GM12878 (cell line): ENCODE results near the gene PAQR9. TPM values are rescaled to one million over a fixed set of nuclear protein-coding genes. Genes with fewer than 3 reads are reported as not detected.

Experiments
- ATAC-seq: fragments of 200-7000 bp; cut with Tn5 transposase; 3 replicates; pipeline ENCODE4 v1.9.1; 2020; ENCODE audit warnings: mild to moderate bottlenecking, moderate library complexity
- BruUV-seq: library from RNA; stranded (reverse); fragments of 400-500 nt; replicated peaks from 2 replicates; lab custom pipeline; 2021; lab: Mats Ljungman, UMichigan
- CTCF ChIA-PET: fragments of 300-600 bp; sonication (Branson Sonifier 250); formaldehyde crosslinking; extraction: SDS; loops from one replicate; lab custom pipeline; 2021; ENCODE audit warnings: inconsistent platforms; lab: Yijun Ruan, JAX
- POLR2A ChIA-PET: fragments of 350-600 bp; formaldehyde crosslinking; extraction: SDS; loops from one replicate; lab custom pipeline; 2021; ENCODE audit warnings: inconsistent platforms; lab: Charles Lee
- RAD21 ChIA-PET: fragments of 300-600 bp; sonication (Branson Sonifier 250); formaldehyde crosslinking; loops from one replicate; lab custom pipeline; 2023; ENCODE audit warnings: antibody characterized with exemption; ENCODE audit not compliant: unreplicated experiment; lab: Charles Lee
- SMC1A ChIA-PET: fragments of 300-600 bp; sonication (Branson Sonifier 250); formaldehyde crosslinking; loops from one replicate; lab custom pipeline; 2023; ENCODE audit not compliant: unreplicated experiment, uncharacterized antibody; lab: Charles Lee
- DNase-seq: peaks from one replicate; pipeline ENCODE4 v3.0.0-alpha.2; 2011; ENCODE audit warnings: low read depth, low spot score
- FAIRE-seq: peaks from 3 replicates; lab custom pipeline; 2011; peaks lifted over from hg19 to GRCh38; lab: Jason Lieb, UNC
- H2AFZ ChIP-seq: 2 replicates; pipeline ENCODE4 v1.6.0; 2011; ENCODE audit warnings: low read depth, low read length, control low read depth; ENCODE audit not compliant: control insufficient read depth
- H3K27ac ChIP-seq: 2 replicates; pipeline ENCODE4 v1.5.1; 2011; ENCODE audit warnings: control low read depth; ENCODE audit not compliant: control insufficient read depth, insufficient read depth
- H3K27me3 ChIP-seq, 2 experiments: replicated peaks in 1 of 2; 2 replicates each; pipeline versions ENCODE4 v1.6.0 to v1.6.1; 2011; ENCODE audit warnings: low read length in 1 of 2; ENCODE audit not compliant: control insufficient read depth in 2 of 2, insufficient read depth in 2 of 2
- H3K36me3 ChIP-seq, 2 experiments: 2 replicates each; pipeline ENCODE4 v1.5.1; 2011; ENCODE audit warnings: low read length in 1 of 2; ENCODE audit not compliant: control insufficient read depth in 2 of 2, insufficient read depth in 2 of 2
- H3K4me1 ChIP-seq: 2 replicates; pipeline ENCODE4 v1.6.1; 2011; ENCODE audit warnings: mild to moderate bottlenecking, low read length, moderate library complexity, mixed read lengths; ENCODE audit not compliant: control insufficient read depth, insufficient read depth
- H3K4me2 ChIP-seq: 2 replicates; pipeline ENCODE4 v1.6.0; 2011; ENCODE audit warnings: control low read depth; ENCODE audit not compliant: control insufficient read depth, insufficient read depth
- H3K4me3 ChIP-seq: fragments of 200-600 bp; sonication (generic); 2 replicates; pipeline ENCODE4 v1.5.1; 2016
- H3K79me2 ChIP-seq: 2 replicates; pipeline ENCODE4 v1.6.0; 2011; ENCODE audit warnings: low read length; ENCODE audit not compliant: control insufficient read depth, insufficient read depth
- H3K9ac ChIP-seq: 2 replicates; pipeline ENCODE4 v1.8.0; 2011; ENCODE audit warnings: low read length, control low read depth, mixed read lengths; ENCODE audit not compliant: control insufficient read depth, insufficient read depth
- H3K9me3 ChIP-seq: replicated peaks from 3 replicates; pipeline ENCODE4 v1.5.1; 2011; ENCODE audit warnings: mild to moderate bottlenecking, low read length; ENCODE audit not compliant: control insufficient read depth, insufficient read depth
- H4K20me1 ChIP-seq: 2 replicates; pipeline ENCODE4 v1.6.0; 2011; ENCODE audit not compliant: control insufficient read depth, insufficient read depth
- CBX3 ChIP-seq: fragments of 200-600 bp; sonication (generic); IDR thresholded peaks from 2 replicates; pipeline ENCODE4 v1.6.1; 2016; ENCODE audit warnings: low read depth, borderline replicate concordance
- FOXM1 ChIP-seq: IDR thresholded peaks from 2 replicates; pipeline ENCODE4 v1.6.1; 2012; ENCODE audit warnings: low read depth, mild to moderate bottlenecking, inconsistent platforms, low read length, moderate library complexity
- GATAD2B ChIP-seq: fragments of 450-650 bp; conservative IDR thresholded peaks from 2 replicates; pipeline ENCODE4 v1.6.1; 2017; ENCODE audit warnings: low read depth, mild to moderate bottlenecking, moderate library complexity
- HDAC2 ChIP-seq: fragments of 200-600 bp; sonication (generic); IDR thresholded peaks from 2 replicates; pipeline ENCODE4 v1.6.1; 2017
- KDM1A ChIP-seq: fragments of 200-600 bp; sonication (generic); IDR thresholded peaks from 2 replicates; pipeline ENCODE4 v1.6.1; 2016; ENCODE audit warnings: borderline replicate concordance
- KLF5 ChIP-seq: fragments of 450-650 bp; IDR thresholded peaks from 2 replicates; pipeline ENCODE4 v1.6.1; 2014; ENCODE audit warnings: mild to moderate bottlenecking; ENCODE audit not compliant: partially characterized antibody
- MXI1 ChIP-seq: fragments of 150-350 bp; IDR thresholded peaks from 2 replicates; pipeline ENCODE4 v1.6.1; 2011; ENCODE audit warnings: low read depth, mild to moderate bottlenecking, inconsistent platforms, low read length, improper control_type of control experiment
- MYC ChIP-seq: IDR thresholded peaks from 2 replicates; pipeline ENCODE4 v1.6.1; 2011; ENCODE audit warnings: mild to moderate bottlenecking, low read length, moderate library complexity, inconsistent platforms; ENCODE audit not compliant: insufficient read depth, insufficient replicate concordance, insufficient read length, severe bottlenecking
- NBN ChIP-seq: fragments of 450-650 bp; IDR thresholded peaks from 2 replicates; pipeline ENCODE4 v1.6.1; 2016
- RFX5 ChIP-seq: IDR thresholded peaks from 2 replicates; pipeline ENCODE4 v1.6.1; 2011; ENCODE audit warnings: low read depth, low read length, improper control_type of control experiment
- SIX5 ChIP-seq: IDR thresholded peaks from 2 replicates; pipeline ENCODE4 v1.6.1; 2011; ENCODE audit warnings: mild to moderate bottlenecking, low read depth, low read length, moderate library complexity; ENCODE audit not compliant: severe bottlenecking
- ZNF622 ChIP-seq: fragments of 450-650 bp; IDR thresholded peaks from 2 replicates; pipeline ENCODE4 v1.6.1; 2017; ENCODE audit warnings: mild to moderate bottlenecking, inconsistent platforms
- WGBS: methylation state at CpG from one replicate; pipeline ENCODE4 v1.1.6; 2016; ENCODE audit warnings: low lambda C conversion rate; ENCODE audit not compliant: insufficient replicate concordance, insufficient coverage; ENCODE audit errors: missing lambda C conversion rate; 5-methylcytosine and 5-hydroxymethylcytosine counted together
- in situ Hi-C: fragments of 300-500 bp; cut with MboI; formaldehyde crosslinking; loops from 9 replicates; pipeline ENCODE4 v1.14.3; 2018; ENCODE audit warnings: mixed read lengths
- intact Hi-C: fragments of 100-400 bp; cut with micrococcal nuclease; formaldehyde crosslinking; loops from one replicate; pipeline ENCODE4 v1.14.2; 2022; ENCODE audit not compliant: unreplicated experiment
- polyA plus RNA-seq, 11 experiments: library from polyadenylated mRNA; depleted of rRNA in 4 of 11; unstranded in 6 of 11; stranded (reverse) in 5 of 11; fragments of >200 nt; fragmentation: Nextera tagmentation in 4 of 11; fragmentation: Illumina TruSeq in 1 of 11; extraction: Ambion mirVana in 4 of 11; extraction: Trizol in 1 of 11; gene quantifications; 1 replicate in 1 of 11; 2 replicates in 10 of 11; pipeline versions ENCODE4 v1.2.1 to v1.2.3, GENCODE V29; 2011 to 2016; ENCODE audit warnings: inconsistent platforms in 2 of 11, missing spikeins in 2 of 11, low read depth in 1 of 11
- total RNA-seq, 4 experiments: library from RNA; depleted of rRNA in 3 of 4; stranded (reverse); fragments of >200 nt in 3 of 4; fragmentation: Illumina TruSeq in 1 of 4; extraction: Trizol in 1 of 4; gene quantifications; 2 replicates each; pipeline versions ENCODE4 v1.2.1 to v1.2.3, GENCODE V29; 2013 to 2021
- TF ChIP-seq, protein P1 (sequence below): IDR thresholded peaks from 2 replicates; pipeline ENCODE4 v1.6.1; 2012; ENCODE audit warnings: low read length, inconsistent platforms
- TF ChIP-seq, protein P2 (sequence below): IDR thresholded peaks from 2 replicates; pipeline ENCODE4 v1.6.1; 2012; ENCODE audit warnings: low read depth, low read length, improper control_type of control experiment
- TF ChIP-seq, protein P3 (sequence below): fragments of 450-650 bp; IDR thresholded peaks from 2 replicates; pipeline ENCODE4 v1.6.1; 2017; ENCODE audit warnings: borderline replicate concordance
- TF ChIP-seq, protein P4 (sequence below): fragments of 450-650 bp; IDR thresholded peaks from 2 replicates; pipeline ENCODE4 v1.6.1; 2016; ENCODE audit warnings: mild to moderate bottlenecking, moderate library complexity, borderline replicate concordance

The PAQR9 gene
- total and polyA plus RNA-seq, 10 of the 15 experiments (the other 5 are each of a cell fraction or from before 2014, with no cell fraction given): not detected

DNA sequence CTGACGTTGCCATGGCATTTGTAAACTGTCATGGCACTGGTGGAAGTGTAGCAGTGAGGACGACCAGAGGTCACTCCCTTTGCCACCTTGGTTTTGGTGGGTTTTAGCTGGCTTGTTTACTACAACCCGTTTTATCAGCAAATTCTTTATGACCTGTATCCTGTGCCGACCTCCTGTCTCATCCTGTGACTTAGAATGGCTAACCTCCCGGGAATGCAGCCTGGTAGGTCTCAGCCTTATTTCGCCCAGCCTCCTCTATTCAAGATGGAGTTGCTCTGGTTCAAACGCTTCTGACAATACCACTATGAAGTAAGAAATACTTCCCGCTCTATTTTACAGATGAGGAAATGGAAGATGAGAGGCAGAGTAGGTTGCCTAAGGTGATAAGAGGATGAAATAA is 16.6 kb downstream of the PAQR9 start (continued):
- TF ChIP-seq, protein P1, sequence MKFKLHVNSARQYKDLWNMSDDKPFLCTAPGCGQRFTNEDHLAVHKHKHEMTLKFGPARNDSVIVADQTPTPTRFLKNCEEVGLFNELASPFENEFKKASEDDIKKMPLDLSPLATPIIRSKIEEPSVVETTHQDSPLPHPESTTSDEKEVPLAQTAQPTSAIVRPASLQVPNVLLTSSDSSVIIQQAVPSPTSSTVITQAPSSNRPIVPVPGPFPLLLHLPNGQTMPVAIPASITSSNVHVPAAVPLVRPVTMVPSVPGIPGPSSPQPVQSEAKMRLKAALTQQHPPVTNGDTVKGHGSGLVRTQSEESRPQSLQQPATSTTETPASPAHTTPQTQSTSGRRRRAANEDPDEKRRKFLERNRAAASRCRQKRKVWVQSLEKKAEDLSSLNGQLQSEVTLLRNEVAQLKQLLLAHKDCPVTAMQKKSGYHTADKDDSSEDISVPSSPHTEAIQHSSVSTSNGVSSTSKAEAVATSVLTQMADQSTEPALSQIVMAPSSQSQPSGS: no peak
- TF ChIP-seq KLF5: no peak
- TF ChIP-seq, protein P2, sequence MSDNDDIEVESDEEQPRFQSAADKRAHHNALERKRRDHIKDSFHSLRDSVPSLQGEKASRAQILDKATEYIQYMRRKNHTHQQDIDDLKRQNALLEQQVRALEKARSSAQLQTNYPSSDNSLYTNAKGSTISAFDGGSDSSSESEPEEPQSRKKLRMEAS: no peak
- TF ChIP-seq, all 136 proteins: peak for 0

DNA sequence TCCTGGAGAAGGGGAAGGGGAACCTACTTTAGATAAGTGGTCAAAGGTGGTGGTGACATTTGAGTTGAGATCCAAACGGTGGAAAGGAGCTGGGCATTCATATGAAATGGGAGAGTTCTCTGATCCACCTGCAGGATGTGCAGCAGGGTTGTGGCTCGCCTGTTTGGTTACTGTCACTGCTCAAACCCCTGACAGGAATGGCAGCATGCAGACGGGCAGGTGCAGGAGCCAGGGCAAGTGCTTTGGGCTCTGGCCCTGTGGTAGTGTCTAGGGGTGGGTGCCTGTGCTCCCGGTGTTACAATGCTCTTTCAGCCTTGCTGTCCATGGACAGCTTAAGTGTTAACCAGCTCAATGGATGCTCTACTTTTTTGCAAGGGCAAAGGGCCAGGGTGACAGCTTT is 18.5 kb downstream of the PAQR9 start:
- FAIRE-seq: no peak
- no peak; the same call in none of the 3 replicates for ATAC-seq
- H3K4me1 ChIP-seq: no peaks in the 10 kb centered on the region; the same call in none of the 2 replicates
- SMC1A ChIA-PET: no interaction called here
- H3K9ac ChIP-seq: no peak overlapping the region
- POLR2A ChIA-PET: no interaction called here
- H3K27me3 ChIP-seq: peaks cover 0 to 2% of the 10 kb centered on the region in 2 experiments; a peak in 1 of 4 replicates
- H3K4me2 ChIP-seq: peak overlapping the region; percentile 40
- no peak overlapping the region for H3K27ac ChIP-seq
- RAD21 ChIA-PET: no interaction called here
- intact Hi-C loops: no loop called here
- no peak for DNase-seq
- in situ Hi-C loops: no loop called here
- no peaks in the 10 kb centered on the region for H3K79me2 ChIP-seq
- no peaks in the 10 kb centered on the region for H3K36me3 ChIP-seq
- H2AFZ ChIP-seq: peak overlapping the region; percentile 59
- 51% methylated on average over 4 of the region's 4 CpGs for WGBS
- no peak overlapping the region; the same call in 1 of the 2 replicates for H3K4me3 ChIP-seq
- BruUV-seq: no TSS peak
- CTCF ChIA-PET: interaction anchor here (0.7 to 2.2 kb wide), 3 partner anchors 13 to 17 kb away, joined by 3 to 6 read pairs (median 4); no protein-coding TSS in a partner anchor
- H4K20me1 ChIP-seq: no peaks in the 10 kb centered on the region
- TF ChIP-seq HDAC2 (no peak), MXI1 (no peak), CBX3 (no peak), KDM1A (no peak), MYC (no peak), FOXM1 (no peak), GATAD2B (no peak), ZNF622 (no peak), NBN (no peak), RFX5 (no peak), SIX5 (no peak)
- TF ChIP-seq, protein P3, sequence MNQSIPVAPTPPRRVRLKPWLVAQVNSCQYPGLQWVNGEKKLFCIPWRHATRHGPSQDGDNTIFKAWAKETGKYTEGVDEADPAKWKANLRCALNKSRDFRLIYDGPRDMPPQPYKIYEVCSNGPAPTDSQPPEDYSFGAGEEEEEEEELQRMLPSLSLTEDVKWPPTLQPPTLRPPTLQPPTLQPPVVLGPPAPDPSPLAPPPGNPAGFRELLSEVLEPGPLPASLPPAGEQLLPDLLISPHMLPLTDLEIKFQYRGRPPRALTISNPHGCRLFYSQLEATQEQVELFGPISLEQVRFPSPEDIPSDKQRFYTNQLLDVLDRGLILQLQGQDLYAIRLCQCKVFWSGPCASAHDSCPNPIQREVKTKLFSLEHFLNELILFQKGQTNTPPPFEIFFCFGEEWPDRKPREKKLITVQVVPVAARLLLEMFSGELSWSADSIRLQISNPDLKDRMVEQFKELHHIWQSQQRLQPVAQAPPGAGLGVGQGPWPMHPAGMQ: no peak
- TF ChIP-seq, protein P4, sequence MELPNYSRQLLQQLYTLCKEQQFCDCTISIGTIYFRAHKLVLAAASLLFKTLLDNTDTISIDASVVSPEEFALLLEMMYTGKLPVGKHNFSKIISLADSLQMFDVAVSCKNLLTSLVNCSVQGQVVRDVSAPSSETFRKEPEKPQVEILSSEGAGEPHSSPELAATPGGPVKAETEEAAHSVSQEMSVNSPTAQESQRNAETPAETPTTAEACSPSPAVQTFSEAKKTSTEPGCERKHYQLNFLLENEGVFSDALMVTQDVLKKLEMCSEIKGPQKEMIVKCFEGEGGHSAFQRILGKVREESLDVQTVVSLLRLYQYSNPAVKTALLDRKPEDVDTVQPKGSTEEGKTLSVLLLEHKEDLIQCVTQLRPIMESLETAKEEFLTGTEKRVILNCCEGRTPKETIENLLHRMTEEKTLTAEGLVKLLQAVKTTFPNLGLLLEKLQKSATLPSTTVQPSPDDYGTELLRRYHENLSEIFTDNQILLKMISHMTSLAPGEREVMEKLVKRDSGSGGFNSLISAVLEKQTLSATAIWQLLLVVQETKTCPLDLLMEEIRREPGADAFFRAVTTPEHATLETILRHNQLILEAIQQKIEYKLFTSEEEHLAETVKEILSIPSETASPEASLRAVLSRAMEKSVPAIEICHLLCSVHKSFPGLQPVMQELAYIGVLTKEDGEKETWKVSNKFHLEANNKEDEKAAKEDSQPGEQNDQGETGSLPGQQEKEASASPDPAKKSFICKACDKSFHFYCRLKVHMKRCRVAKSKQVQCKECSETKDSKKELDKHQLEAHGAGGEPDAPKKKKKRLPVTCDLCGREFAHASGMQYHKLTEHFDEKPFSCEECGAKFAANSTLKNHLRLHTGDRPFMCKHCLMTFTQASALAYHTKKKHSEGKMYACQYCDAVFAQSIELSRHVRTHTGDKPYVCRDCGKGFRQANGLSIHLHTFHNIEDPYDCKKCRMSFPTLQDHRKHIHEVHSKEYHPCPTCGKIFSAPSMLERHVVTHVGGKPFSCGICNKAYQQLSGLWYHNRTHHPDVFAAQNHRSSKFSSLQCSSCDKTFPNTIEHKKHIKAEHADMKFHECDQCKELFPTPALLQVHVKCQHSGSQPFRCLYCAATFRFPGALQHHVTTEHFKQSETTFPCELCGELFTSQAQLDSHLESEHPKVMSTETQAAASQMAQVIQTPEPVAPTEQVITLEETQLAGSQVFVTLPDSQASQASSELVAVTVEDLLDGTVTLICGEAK: no peak
- TF ChIP-seq, all 136 proteins: peak for 0
- no peaks in the 10 kb centered on the region; the same call in 1 of the 3 replicates for H3K9me3 ChIP-seq
